HepG2 (cell line): Measurements from ENCODE around the gene MBL2. TPM values are rescaled to one million over a fixed set of nuclear protein-coding genes. Genes with fewer than 3 reads are reported as not detected.

ENCODE experiments used
- ATF1 ChIP-seq: IDR thresholded peaks from 2 replicates; pipeline ENCODE4 v1.6.1; 2016; ENCODE audit warnings: mild to moderate bottlenecking, control low read depth
- BRD4 ChIP-seq: sonication (generic); formaldehyde crosslinking; IDR thresholded peaks from 2 replicates; pipeline ENCODE4 v1.4.0; 2020; ENCODE audit warnings: missing genetic modification reagents
- CEBPG ChIP-seq: IDR thresholded peaks from 2 replicates; pipeline ENCODE4 v1.6.1; 2016
- ERF ChIP-seq: IDR thresholded peaks from 2 replicates; pipeline ENCODE4 v1.6.1; 2018; ENCODE audit warnings: missing biosample characterization, missing genetic modification reagents
- GATAD1 ChIP-seq: IDR thresholded peaks from 2 replicates; pipeline ENCODE4 v1.6.1; 2016; ENCODE audit warnings: missing genetic modification reagents, missing compliant biosample characterization
- IKZF5 ChIP-seq: IDR thresholded peaks from 2 replicates; pipeline ENCODE4 v1.6.1; 2018; ENCODE audit warnings: missing genetic modification reagents, mild to moderate bottlenecking, missing compliant biosample characterization
- NFIC ChIP-seq: IDR thresholded peaks from 2 replicates; pipeline ENCODE4 v1.6.1; 2012; ENCODE audit warnings: mild to moderate bottlenecking, low read length, inconsistent platforms
- RBAK ChIP-seq: sonication (generic); formaldehyde crosslinking; IDR thresholded peaks from 2 replicates; pipeline ENCODE4 v1.5.1; 2020; ENCODE audit warnings: mild to moderate bottlenecking, missing genetic modification reagents
- RCOR2 ChIP-seq: IDR thresholded peaks from 2 replicates; pipeline ENCODE4 v1.6.1; 2016; ENCODE audit warnings: missing biosample characterization, missing genetic modification reagents
- REST ChIP-seq, 2 experiments: IDR thresholded peaks; 2 replicates each; pipeline ENCODE4 v1.6.1; 2011 to 2012; ENCODE audit warnings: low read length in 2 of 2, borderline replicate concordance in 1 of 2, low read depth in 1 of 2, mild to moderate bottlenecking in 1 of 2, moderate library complexity in 1 of 2
- THRA ChIP-seq: sonication (generic); formaldehyde crosslinking; IDR thresholded peaks from 2 replicates; pipeline ENCODE4 v1.4.0; 2020; ENCODE audit warnings: missing genetic modification reagents, borderline replicate concordance
- ZC3H13 ChIP-seq: sonication (generic); formaldehyde crosslinking; IDR thresholded peaks from 2 replicates; pipeline ENCODE4 v1.8.1; 2023; ENCODE audit warnings: mild to moderate bottlenecking, missing genetic modification reagents, moderate library complexity
- ZFP91 ChIP-seq: sonication (generic); formaldehyde crosslinking; IDR thresholded peaks from 2 replicates; pipeline ENCODE4 v1.9.0; 2022; ENCODE audit warnings: missing genetic modification reagents, mild to moderate bottlenecking, borderline replicate concordance
- ZFX ChIP-seq: sonication (generic); formaldehyde crosslinking; IDR thresholded peaks from 2 replicates; pipeline ENCODE4 v1.4.0; 2020; ENCODE audit warnings: mild to moderate bottlenecking, low read depth, missing genetic modification reagents, moderate library complexity
- ZNF232 ChIP-seq: sonication (generic); formaldehyde crosslinking; IDR thresholded peaks from 2 replicates; pipeline ENCODE4 v1.4.0; 2020; ENCODE audit warnings: missing genetic modification reagents, borderline replicate concordance
- ZNF292 ChIP-seq: sonication (generic); formaldehyde crosslinking; IDR thresholded peaks from 2 replicates; pipeline ENCODE4 v1.8.1; 2022; ENCODE audit warnings: mild to moderate bottlenecking, low read depth, missing genetic modification reagents, borderline replicate concordance
- ZNF335 ChIP-seq: sonication (generic); formaldehyde crosslinking; IDR thresholded peaks from 2 replicates; pipeline ENCODE4 v1.4.0; 2020; ENCODE audit warnings: missing genetic modification reagents
- ZNF496 ChIP-seq: sonication (generic); formaldehyde crosslinking; IDR thresholded peaks from 2 replicates; pipeline ENCODE4 v1.8.1; 2023; ENCODE audit warnings: mild to moderate bottlenecking, moderate library complexity, missing genetic modification reagents; ENCODE audit not compliant: insufficient replicate concordance
- ZNF503 ChIP-seq: sonication (generic); formaldehyde crosslinking; IDR thresholded peaks from 2 replicates; pipeline ENCODE4 v1.4.0; 2020; ENCODE audit warnings: missing genetic modification reagents
- polyA plus RNA-seq, 8 experiments: library from polyadenylated mRNA; depleted of rRNA in 3 of 8; stranded (reverse) in 7 of 8; unstranded in 1 of 8; fragments of >200 nt; fragmentation: Illumina TruSeq in 4 of 8; extraction: Trizol in 4 of 8; gene quantifications; 2 replicates each; pipeline versions ENCODE4 v1.2.1 to v1.2.3, GENCODE V29; 2011 to 2016; ENCODE audit warnings: low read depth in 4 of 8, missing spikeins in 1 of 8, mixed read lengths in 1 of 8; ENCODE audit not compliant: insufficient read depth in 1 of 8
- total RNA-seq, 5 experiments: library from RNA; depleted of rRNA; stranded (reverse); fragments of >200 nt; fragmentation: Illumina TruSeq; extraction: Trizol; gene quantifications; 2 replicates each; pipeline ENCODE4 v1.2.3, GENCODE V29; 2016; ENCODE audit warnings: low read depth in 1 of 5

The MBL2 gene
- total and polyA plus RNA-seq, 2 of the 13 experiments (the other 11 are each of a cell fraction or from before 2014, with no cell fraction given): 9.6 to 16.2 TPM

GRCh38 chr10:52755297-52756062 is 17.1 kb downstream of the MBL2 start (continued):
- TF ChIP-seq REST (IDR thresholded peaks at IDR 0.05; ENCODE audit: borderline replicate concordance in 1 of 2, low read depth in 1 of 2, low read length in 2 of 2): peak in 1 of 2 experiments; percentile 58; a peak in 1 of 4 replicates
- TF ChIP-seq RBAK: no peak
- TF ChIP-seq ZFP91 (CRISPR knock-in tag): no peak
- TF ChIP-seq ZNF232 (CRISPR knock-in tag): 0 out of 2 replicates have a peak, but pooled peaks have one; percentile 26
- TF ChIP-seq ZFX (CRISPR knock-in tag): 0 out of 2 replicates have a peak, but pooled peaks have one; percentile 18
- TF ChIP-seq ZNF335 (CRISPR knock-in tag): 0 out of 2 replicates have a peak, but pooled peaks have one; percentile 64
- TF ChIP-seq BRD4 (CRISPR knock-in tag): peak; percentile 71; the same call in 1 of the 2 replicates
- TF ChIP-seq NFIC: 0 out of 2 replicates have a peak, but pooled peaks have one; percentile 64
- TF ChIP-seq ERF: peak; percentile 64; the same call in 1 of the 2 replicates
- peak; percentile 76; the same call in 1 of the 2 replicates for TF ChIP-seq IKZF5 (CRISPR knock-in tag)
- no peak for TF ChIP-seq ZC3H13 (CRISPR knock-in tag)
- 0 out of 2 replicates have a peak, but pooled peaks have one; percentile 30 for TF ChIP-seq ZNF503
- TF ChIP-seq THRA (CRISPR knock-in tag): peak; percentile 64; the same call in 1 of the 2 replicates
- TF ChIP-seq RCOR2 (CRISPR knock-in tag): peak; percentile 80
- TF ChIP-seq CEBPG (CRISPR knock-in tag): peak; percentile 98
- TF ChIP-seq ZNF292 (CRISPR knock-in tag): peak; percentile 55; the same call in 1 of the 2 replicates
- TF ChIP-seq ZNF496: no peak
- peak; percentile 39; the same call in 1 of the 2 replicates for TF ChIP-seq ATF1 (CRISPR knock-in tag)
- TF ChIP-seq GATAD1 (CRISPR knock-in tag): peak; percentile 41; the same call in 1 of the 2 replicates
